COR-L47 (cell line): ENCODE measurements around the gene AP4M1.
"Not testable (repeated sequence)": the region's sequence is repeated elsewhere in the genome, so short reads cannot be mapped to it uniquely, and the experiment has no call there.

Experiments
- DNase-seq: peaks from one replicate; lab custom pipeline; 2025; lab: John Stamatoyannopoulos, UW

AP4M1 gene

GRCh38 chr7:100107890-100108289, 6.4 kb downstream of the AP4M1 start:
- DNase-seq = no peak

- DNase-seq = no peak
These were observed 8.2 kb downstream of the AP4M1 start for GRCh38 chr7:100109521-100110163.

- DNase-seq = no peak
These were observed 9.7 kb downstream of the AP4M1 start for GRCh38 chr7:100111156-100111555.

GRCh38 chr7:100111914-100112313, 10.5 kb downstream of the AP4M1 start:
- DNase-seq = no peak

- no peak for DNase-seq
These were observed 13.6 kb downstream of the AP4M1 start for GRCh38 chr7:100115026-100115425.

GRCh38 chr7:100118388-100119071, 17.1 kb downstream of the AP4M1 start:
- DNase-seq = no peak

- peak; percentile 96 for DNase-seq
These were observed 17.9 kb downstream of the AP4M1 start, which contains the start of the genes CNPY4 and TAF6 for GRCh38 chr7:100119072-100119969. Gene CNPY4, plus strand, starts transcription at chr7:100119634. Its CDS starts 111 bp downstream, at chr7:100119745. Gene TAF6, minus strand, starts transcription at chr7:100119358. Its CDS starts 5,149 bp downstream, at chr7:100114209.

GRCh38 chr7:100119970-100120732, 18.7 kb downstream of the AP4M1 start:
- no peak for DNase-seq

- DNase-seq = no peak
These were observed 19.2 kb downstream of the AP4M1 start for GRCh38 chr7:100120733-100121036.

GRCh38 chr7:100122067-100122466, 20.6 kb downstream of the AP4M1 start:
- DNase-seq = peak; percentile 63

- no peak for DNase-seq
These were observed 21.1 kb downstream of the AP4M1 start for GRCh38 chr7:100122568-100122967.

GRCh38 chr7:100124301-100125230, 23.1 kb downstream of the AP4M1 start:
- no peak for DNase-seq

- no peak for DNase-seq
These were observed 24.9 kb downstream of the AP4M1 start for GRCh38 chr7:100126239-100126930.

GRCh38 chr7:100126931-100127865, 25.8 kb downstream of the AP4M1 start, which contains the start of gene MBLAC1:
Gene MBLAC1, plus strand, starts transcription at chr7:100126967. Its CDS starts 429 bp downstream, at chr7:100127396.
- DNase-seq = peak; percentile 87

GRCh38 chr7:100127866-100128636, 26.6 kb downstream of the AP4M1 start:
- no peak for DNase-seq

- no peak for DNase-seq
These were observed 27.2 kb downstream of the AP4M1 start for GRCh38 chr7:100128637-100128963.

- not testable (repeated sequence) for DNase-seq
These were observed 28.8 kb downstream of the AP4M1 start for GRCh38 chr7:100130220-100130607.
